ENCODE measurements around the gene NPIPB8.
"Not testable (repeated sequence)": the region's sequence is repeated elsewhere in the genome, so short reads cannot be mapped to it uniquely, and the experiment has no call there.

NPIPB8 gene

DNA sequence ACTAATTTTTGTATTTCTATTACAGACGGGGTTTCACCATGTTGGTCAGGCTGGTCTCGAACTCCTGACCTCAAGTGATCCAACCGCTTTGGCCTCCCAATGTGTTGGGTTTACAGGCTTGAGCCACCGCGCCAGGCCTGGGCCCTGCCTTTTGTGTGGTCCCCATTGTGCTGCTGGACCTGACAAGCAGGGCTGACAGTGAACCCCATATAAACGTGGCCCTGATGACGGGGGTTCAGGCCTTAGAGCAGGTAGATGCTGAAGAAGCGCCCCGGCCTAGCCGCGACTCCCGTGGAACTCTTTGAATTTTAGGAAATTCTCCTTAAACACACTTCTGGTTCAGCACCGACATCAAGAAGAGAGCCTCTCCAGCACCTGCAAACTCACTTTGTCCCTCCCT, 36.3 kb upstream of the NPIPB8 start:
- peaks cover 0 to 22% (median 17%) of the 10 kb centered on the region in 4 experiments for H3K4me1 ChIP-seq (ENCODE audit: control extremely low read depth in 1 of 4, control insufficient read depth in 4 of 4, insufficient read depth in 4 of 4, low read length in 3 of 4)
- H3K9me3 ChIP-seq (ENCODE audit: control extremely low read depth in 1 of 5, control insufficient read depth in 4 of 5, insufficient read depth in 2 of 5, low read depth in 1 of 5, low read length in 4 of 5); DNase-seq; H3K4me3 ChIP-seq (ENCODE audit: control insufficient read depth in 1 of 7, extremely low read depth in 1 of 7, insufficient read depth in 4 of 7, low read depth in 2 of 7, low read length in 6 of 7); H3K27ac ChIP-seq (ENCODE audit: insufficient read depth in 1 of 2, low read depth in 1 of 2, low read length in 2 of 2, poor library complexity in 1 of 2, severe bottlenecking in 2 of 2); POLR2A ChIA-PET; CTCF ChIA-PET; H3K27me3 ChIP-seq (replicated peaks in 2 of 5; ENCODE audit: control insufficient read depth in 4 of 5, insufficient read depth in 5 of 5, low read length in 4 of 5): not testable (repeated sequence)
- WGBS (ENCODE audit: insufficient coverage) = 83% methylated on average over 2 of the region's 13 CpGs
- peaks cover under 1 to 12% (median 3%) of the 10 kb centered on the region in 4 experiments for H3K36me3 ChIP-seq (ENCODE audit: control insufficient read depth in 4 of 4, insufficient read depth in 4 of 4, low read length in 3 of 4)

DNA sequence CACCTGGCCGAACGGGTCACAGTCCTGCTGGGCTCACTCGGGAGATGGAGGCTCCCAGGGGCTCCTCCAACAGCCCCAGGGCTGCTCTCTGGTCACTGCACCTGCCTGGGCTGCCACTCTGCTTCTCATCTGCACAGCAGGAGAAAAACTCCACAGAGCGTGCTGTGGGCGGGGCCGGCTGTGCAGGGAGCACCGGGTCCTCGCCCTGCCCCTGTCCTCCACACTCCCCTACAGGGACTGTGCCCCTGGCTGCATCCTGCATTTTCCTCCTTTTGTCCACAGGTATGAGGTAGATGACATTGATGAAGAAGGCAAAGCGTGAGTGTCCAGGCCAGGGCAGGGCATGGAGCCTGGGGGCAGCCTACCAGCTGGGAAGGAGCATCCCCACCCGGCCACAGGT, 35.8 kb upstream of the NPIPB8 start:
- DNase-seq; H3K4me3 ChIP-seq (ENCODE audit: control insufficient read depth in 1 of 7, extremely low read depth in 1 of 7, insufficient read depth in 4 of 7, low read depth in 2 of 7, low read length in 6 of 7); H3K9me3 ChIP-seq (ENCODE audit: control extremely low read depth in 1 of 5, control insufficient read depth in 4 of 5, insufficient read depth in 2 of 5, low read depth in 1 of 5, low read length in 4 of 5); POLR2A ChIA-PET; H3K27ac ChIP-seq (ENCODE audit: insufficient read depth in 1 of 2, low read depth in 1 of 2, low read length in 2 of 2, poor library complexity in 1 of 2, severe bottlenecking in 2 of 2); CTCF ChIA-PET; H3K27me3 ChIP-seq (replicated peaks in 2 of 5; ENCODE audit: control insufficient read depth in 4 of 5, insufficient read depth in 5 of 5, low read length in 4 of 5): not testable (repeated sequence)
- peaks cover 0 to 17% (median 12%) of the 10 kb centered on the region in 4 experiments for H3K4me1 ChIP-seq (ENCODE audit: control extremely low read depth in 1 of 4, control insufficient read depth in 4 of 4, insufficient read depth in 4 of 4, low read length in 3 of 4)
- no CpG with 5 or more reads among the region's 10 CpGs for whole genome bisulfite sequencing (ENCODE audit: insufficient coverage)
- peaks cover 2 to 16% (median 7%) of the 10 kb centered on the region in 4 experiments for H3K36me3 ChIP-seq (ENCODE audit: control insufficient read depth in 4 of 4, insufficient read depth in 4 of 4, low read length in 3 of 4)

DNA sequence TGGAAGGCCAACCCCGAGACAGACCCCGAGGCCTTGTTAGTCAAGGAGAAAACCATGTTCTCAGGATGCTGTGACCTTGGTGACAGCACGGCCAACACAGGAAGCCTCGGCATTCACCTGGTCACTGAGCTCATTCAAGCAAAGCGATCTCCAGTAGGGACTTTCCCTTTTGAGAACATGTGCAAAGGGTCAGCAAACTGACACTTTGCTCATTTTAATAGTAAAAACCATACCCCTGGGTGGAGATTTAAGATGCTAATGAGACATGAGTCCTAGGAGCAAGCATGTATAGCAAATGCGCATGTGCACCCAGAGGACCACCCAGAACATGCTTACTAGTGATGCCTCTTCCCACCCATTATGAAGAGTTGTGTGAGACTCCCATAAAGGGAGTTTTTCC, 35.3 kb upstream of the NPIPB8 start:
- no peaks in the 10 kb centered on the region for H3K27me3 ChIP-seq (replicated peaks in 2 of 5; ENCODE audit: control insufficient read depth in 4 of 5, insufficient read depth in 5 of 5, low read length in 4 of 5)
- 75% methylated on average over 4 of the region's 6 CpGs for WGBS (ENCODE audit: insufficient coverage)
- peaks cover 0 to 12% (median 8%) of the 10 kb centered on the region in 4 experiments for H3K4me1 ChIP-seq (ENCODE audit: control extremely low read depth in 1 of 4, control insufficient read depth in 4 of 4, insufficient read depth in 4 of 4, low read length in 3 of 4)
- no peak overlapping the region for H3K27ac ChIP-seq (ENCODE audit: insufficient read depth in 1 of 2, low read depth in 1 of 2, low read length in 2 of 2, poor library complexity in 1 of 2, severe bottlenecking in 2 of 2)
- DNase-seq = no peak
- peaks cover 2 to 16% (median 8%) of the 10 kb centered on the region in 4 experiments for H3K36me3 ChIP-seq (ENCODE audit: control insufficient read depth in 4 of 4, insufficient read depth in 4 of 4, low read length in 3 of 4)
- CTCF ChIA-PET = no interaction called here
- H3K4me3 ChIP-seq (ENCODE audit: control insufficient read depth in 1 of 7, extremely low read depth in 1 of 7, insufficient read depth in 4 of 7, low read depth in 2 of 7, low read length in 6 of 7) = no peak overlapping the region
- POLR2A ChIA-PET = no interaction called here
- no peaks in the 10 kb centered on the region for H3K9me3 ChIP-seq (ENCODE audit: control extremely low read depth in 1 of 5, control insufficient read depth in 4 of 5, insufficient read depth in 2 of 5, low read depth in 1 of 5, low read length in 4 of 5)

DNA sequence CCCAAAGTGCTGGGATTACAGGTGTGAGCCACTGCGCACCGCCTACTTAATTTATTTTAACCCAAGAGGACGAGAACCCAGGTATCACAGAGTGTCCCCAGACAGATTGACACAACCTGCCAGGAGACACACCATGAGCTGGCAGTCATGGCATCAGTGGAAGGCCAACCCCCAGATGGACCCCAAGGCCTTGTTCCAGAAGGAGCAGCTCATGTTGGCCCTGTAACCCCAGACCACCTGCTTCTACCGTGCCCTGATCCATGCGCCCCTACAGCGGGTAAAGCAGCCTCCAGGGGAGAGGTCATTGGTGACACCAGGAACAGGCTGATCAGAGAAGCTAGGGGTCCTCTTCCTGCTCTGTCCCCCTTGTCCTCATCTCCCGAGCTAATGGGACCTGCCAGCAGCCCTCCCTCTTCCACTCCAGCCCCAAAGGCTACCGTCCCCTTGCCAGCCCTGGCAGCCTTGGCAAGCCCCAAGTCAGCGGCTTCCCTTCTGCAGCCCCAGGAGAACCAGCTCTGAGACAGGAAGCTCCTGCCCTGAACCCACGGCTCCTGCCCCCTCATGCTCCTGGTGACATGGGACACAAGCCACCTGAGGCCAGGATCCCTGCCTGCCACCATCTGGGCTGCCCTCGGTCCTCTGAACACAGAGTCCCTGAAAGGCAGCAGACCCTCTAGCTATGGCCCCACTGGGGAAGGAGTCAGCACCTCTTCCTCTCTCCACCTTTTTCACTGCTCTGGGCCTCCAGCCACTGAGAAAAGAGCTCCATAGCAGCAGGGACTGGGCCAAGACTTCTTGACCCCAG, 34.3 kb upstream of the NPIPB8 start:
- H3K9me3 ChIP-seq (ENCODE audit: control extremely low read depth in 1 of 5, control insufficient read depth in 4 of 5, insufficient read depth in 2 of 5, low read depth in 1 of 5, low read length in 4 of 5) = no peaks in the 10 kb centered on the region
- peaks cover 0 to 5% (median 0%) of the 10 kb centered on the region in 4 experiments for H3K4me1 ChIP-seq (ENCODE audit: control extremely low read depth in 1 of 4, control insufficient read depth in 4 of 4, insufficient read depth in 4 of 4, low read length in 3 of 4)
- H3K4me3 ChIP-seq (ENCODE audit: control insufficient read depth in 1 of 7, extremely low read depth in 1 of 7, insufficient read depth in 4 of 7, low read depth in 2 of 7, low read length in 6 of 7) = no peak overlapping the region
- H3K27ac ChIP-seq (ENCODE audit: insufficient read depth in 1 of 2, low read depth in 1 of 2, low read length in 2 of 2, poor library complexity in 1 of 2, severe bottlenecking in 2 of 2) = no peak overlapping the region
- peaks cover 2 to 16% (median 8%) of the 10 kb centered on the region in 4 experiments for H3K36me3 ChIP-seq (ENCODE audit: control insufficient read depth in 4 of 4, insufficient read depth in 4 of 4, low read length in 3 of 4)
- POLR2A ChIA-PET = no interaction called here
- DNase-seq = no peak
- H3K27me3 ChIP-seq (replicated peaks in 2 of 5; ENCODE audit: control insufficient read depth in 4 of 5, insufficient read depth in 5 of 5, low read length in 4 of 5) = no peaks in the 10 kb centered on the region
- WGBS (ENCODE audit: insufficient coverage) = 86% methylated on average over 11 of the region's 11 CpGs
- CTCF ChIA-PET = interaction anchor here (1.4 kb wide), 1 partner anchor 8 kb away, joined by 4 read pairs; no protein-coding TSS in a partner anchor

DNA sequence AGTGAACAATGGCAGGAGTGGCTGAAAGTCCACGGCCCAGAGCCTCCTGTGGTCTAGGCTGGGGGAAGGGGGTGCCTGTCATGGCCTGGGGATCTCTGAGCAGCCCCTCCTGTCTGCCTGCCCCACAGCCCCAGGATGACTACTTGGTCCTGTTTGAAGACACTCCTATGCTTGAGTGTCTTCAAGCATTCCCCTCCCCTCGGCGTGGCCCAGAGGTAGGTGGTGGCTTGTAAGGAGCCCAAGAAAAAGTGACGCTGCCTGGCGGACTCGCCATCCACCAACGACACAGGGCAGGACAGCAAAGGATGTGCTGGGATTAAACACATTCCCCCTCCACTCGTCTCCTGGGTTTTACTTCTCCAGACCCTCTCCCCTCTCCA, 33.7 kb upstream of the NPIPB8 start:
- Histone ChIP-seq H3K27me3 (replicated peaks in 2 of 5; ENCODE audit: control insufficient read depth in 4 of 5, insufficient read depth in 5 of 5, low read length in 4 of 5) (no peaks in the 10 kb centered on the region), H3K27ac (ENCODE audit: insufficient read depth in 1 of 2, low read depth in 1 of 2, low read length in 2 of 2, poor library complexity in 1 of 2, severe bottlenecking in 2 of 2) (no peak overlapping the region), H3K4me3 (ENCODE audit: control insufficient read depth in 1 of 7, extremely low read depth in 1 of 7, insufficient read depth in 4 of 7, low read depth in 2 of 7, low read length in 6 of 7) (no peak overlapping the region), H3K36me3 (ENCODE audit: control insufficient read depth in 4 of 4, insufficient read depth in 4 of 4, low read length in 3 of 4) (peaks cover 2 to 16% (median 8%) of the 10 kb centered on the region in 4 experiments), H3K4me1 (ENCODE audit: control extremely low read depth in 1 of 4, control insufficient read depth in 4 of 4, insufficient read depth in 4 of 4, low read length in 3 of 4) (peaks cover 0 to 9% (median 2%) of the 10 kb centered on the region in 4 experiments), H3K9me3 (ENCODE audit: control extremely low read depth in 1 of 5, control insufficient read depth in 4 of 5, insufficient read depth in 2 of 5, low read depth in 1 of 5, low read length in 4 of 5) (no peaks in the 10 kb centered on the region)
- POLR2A ChIA-PET = no interaction called here
- WGBS (ENCODE audit: insufficient coverage) = 81% methylated on average over 8 of the region's 8 CpGs
- CTCF ChIA-PET = interaction anchor here (1.4 kb wide), 1 partner anchor 9 kb away, joined by 4 read pairs; no protein-coding TSS in a partner anchor
- DNase-seq = no peak

DNA sequence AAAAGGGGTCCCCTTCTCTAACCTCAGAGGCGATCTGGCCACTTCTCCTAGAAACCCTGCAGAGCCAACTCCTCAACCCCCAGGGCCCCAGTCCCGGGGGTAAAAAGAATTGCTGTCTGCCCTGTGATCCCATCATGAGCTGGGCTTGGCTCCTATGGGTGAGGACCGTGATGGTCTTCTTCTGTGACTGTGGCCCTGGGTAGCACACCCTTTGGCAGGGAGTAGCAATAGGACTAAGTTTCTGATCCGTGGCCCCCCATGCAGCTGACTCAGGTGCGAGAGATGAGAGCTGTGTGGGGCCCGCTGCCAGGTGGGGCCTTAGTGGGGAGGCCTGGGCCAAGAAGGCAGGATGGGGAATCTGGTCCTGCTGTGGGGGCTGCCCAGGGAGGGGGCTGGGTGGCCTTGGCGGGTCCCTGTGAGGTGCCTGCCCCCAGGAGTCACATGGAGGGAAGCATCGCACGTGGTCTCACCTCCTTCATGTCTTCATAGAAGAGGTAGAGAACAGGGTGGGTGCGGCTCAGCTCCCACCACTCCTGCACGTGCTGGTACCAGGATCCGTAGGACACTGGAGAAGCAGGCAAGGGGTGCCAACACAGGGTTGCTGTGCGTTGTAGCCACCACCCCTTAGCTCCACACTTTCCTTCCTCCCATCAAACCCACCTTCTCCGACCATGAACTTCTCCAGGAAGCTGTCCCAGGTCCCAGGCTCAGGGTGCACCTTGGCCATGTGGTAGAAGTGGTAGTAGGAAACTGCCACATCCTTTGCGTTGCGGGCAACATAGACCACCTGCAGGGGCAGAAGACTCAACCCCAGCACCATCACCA, 31.4 kb upstream of the NPIPB8 start:
- Histone ChIP-seq H3K4me1 (ENCODE audit: control extremely low read depth in 1 of 4, control insufficient read depth in 4 of 4, insufficient read depth in 4 of 4, low read length in 3 of 4) (peaks cover 10 to 30% (median 22%) of the 10 kb centered on the region in 4 experiments), H3K4me3 (ENCODE audit: control insufficient read depth in 1 of 7, extremely low read depth in 1 of 7, insufficient read depth in 4 of 7, low read depth in 2 of 7, low read length in 6 of 7) (no peak overlapping the region), H3K36me3 (ENCODE audit: control insufficient read depth in 4 of 4, insufficient read depth in 4 of 4, low read length in 3 of 4) (peaks cover 2 to 16% (median 8%) of the 10 kb centered on the region in 4 experiments), H3K9me3 (ENCODE audit: control extremely low read depth in 1 of 5, control insufficient read depth in 4 of 5, insufficient read depth in 2 of 5, low read depth in 1 of 5, low read length in 4 of 5) (no peaks in the 10 kb centered on the region), H3K27ac (ENCODE audit: insufficient read depth in 1 of 2, low read depth in 1 of 2, low read length in 2 of 2, poor library complexity in 1 of 2, severe bottlenecking in 2 of 2) (no peak overlapping the region), H3K27me3 (replicated peaks in 2 of 5; ENCODE audit: control insufficient read depth in 4 of 5, insufficient read depth in 5 of 5, low read length in 4 of 5) (no peaks in the 10 kb centered on the region)
- 92% methylated on average over 11 of the region's 16 CpGs for WGBS (ENCODE audit: insufficient coverage)
- ChIA-PET CTCF (no interaction called here), POLR2A (no interaction called here)
- no peak for DNase-seq

DNA sequence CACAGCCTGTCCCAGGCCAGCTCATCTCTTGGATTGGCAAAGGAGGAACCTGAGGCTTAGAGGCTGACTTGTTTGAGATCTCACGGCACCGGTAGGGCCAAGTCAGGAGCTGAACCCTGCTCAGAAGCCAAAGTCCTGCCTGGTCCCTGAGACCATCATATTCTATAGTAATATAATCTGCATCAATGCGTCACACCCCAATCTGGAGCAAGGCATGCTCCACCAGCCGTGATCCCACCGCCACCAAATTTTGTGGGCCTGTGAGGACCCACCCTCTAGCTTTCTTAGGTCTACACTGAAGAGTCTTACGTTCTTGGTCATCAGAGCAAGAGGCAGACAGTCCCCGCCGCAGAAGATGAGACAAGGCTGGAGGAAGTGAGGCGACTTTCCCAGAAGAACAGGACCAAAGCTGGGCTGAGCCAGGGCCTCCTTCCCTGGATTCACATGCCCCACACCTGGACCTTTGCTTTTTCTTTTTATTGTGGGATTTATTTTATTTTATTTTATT, 30.7 kb upstream of the NPIPB8 start:
- WGBS (ENCODE audit: insufficient coverage) = 99% methylated on average over 8 of the region's 9 CpGs
- Histone ChIP-seq H3K27me3 (replicated peaks in 2 of 5; ENCODE audit: control insufficient read depth in 4 of 5, insufficient read depth in 5 of 5, low read length in 4 of 5) (no peaks in the 10 kb centered on the region), H3K27ac (ENCODE audit: insufficient read depth in 1 of 2, low read depth in 1 of 2, low read length in 2 of 2, poor library complexity in 1 of 2, severe bottlenecking in 2 of 2) (no peak overlapping the region), H3K4me3 (ENCODE audit: control insufficient read depth in 1 of 7, extremely low read depth in 1 of 7, insufficient read depth in 4 of 7, low read depth in 2 of 7, low read length in 6 of 7) (no peak overlapping the region), H3K4me1 (ENCODE audit: control extremely low read depth in 1 of 4, control insufficient read depth in 4 of 4, insufficient read depth in 4 of 4, low read length in 3 of 4) (peaks cover 10 to 30% (median 22%) of the 10 kb centered on the region in 4 experiments), H3K36me3 (ENCODE audit: control insufficient read depth in 4 of 4, insufficient read depth in 4 of 4, low read length in 3 of 4) (peaks cover 2 to 16% (median 8%) of the 10 kb centered on the region in 4 experiments), H3K9me3 (ENCODE audit: control extremely low read depth in 1 of 5, control insufficient read depth in 4 of 5, insufficient read depth in 2 of 5, low read depth in 1 of 5, low read length in 4 of 5) (no peaks in the 10 kb centered on the region)
- no peak for DNase-seq
- POLR2A ChIA-PET = no interaction called here
- CTCF ChIA-PET = no interaction called here
